Thyroid gland (tissue), 4 donors: Measurements from ENCODE around the gene EXD3.

ENCODE experiments used
- POLR2A ChIP-seq, 2 donors: fragments of 450-650 bp; IDR thresholded peaks; one replicate each; pipeline ENCODE4 v1.6.1; 2017; ENCODE audit warnings: antibody characterized with exemption in 2 of 2, mild to moderate bottlenecking in 2 of 2, moderate library complexity in 1 of 2
- TF ChIP-seq, protein P1 (sequence below), 6 experiments: fragments of 200-600 bp in 3 of 6; fragments of 450-650 bp in 3 of 6; sonication (generic) in 3 of 6; IDR thresholded peaks; one replicate each; pipeline ENCODE4 v1.5.1; 2016 to 2019; ENCODE audit warnings: antibody characterized with exemption in 6 of 6, mild to moderate bottlenecking in 2 of 6, inconsistent platforms in 1 of 6, moderate library complexity in 1 of 6

DNA sequence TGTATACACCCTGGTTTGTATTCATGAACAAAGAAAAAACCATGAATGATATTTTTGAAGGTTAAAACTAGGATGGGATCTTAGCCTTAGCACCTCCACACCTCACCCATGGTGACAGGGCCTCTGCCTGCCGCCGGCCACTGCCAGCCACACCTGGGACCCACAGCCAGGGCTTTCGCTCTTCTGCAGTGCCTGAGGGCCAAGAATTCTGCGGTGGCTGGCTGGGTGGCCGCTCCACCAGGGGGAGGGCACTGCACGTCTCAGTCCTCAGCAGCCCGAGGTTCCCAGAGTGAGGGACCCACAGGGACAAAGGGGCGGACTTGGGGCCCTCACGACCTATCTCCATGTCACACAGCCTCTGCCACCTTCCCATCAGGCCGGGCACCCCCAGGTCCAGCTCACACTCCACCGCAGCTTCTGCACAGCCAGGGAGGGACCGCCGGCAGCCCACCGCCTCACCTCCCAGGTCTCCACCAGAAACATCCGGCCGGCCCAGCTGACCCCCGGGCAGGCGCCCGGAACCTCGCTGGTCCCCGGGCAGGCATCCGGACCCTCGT is 6.9 kb downstream of the EXD3 start:
- TF ChIP-seq, protein P1, sequence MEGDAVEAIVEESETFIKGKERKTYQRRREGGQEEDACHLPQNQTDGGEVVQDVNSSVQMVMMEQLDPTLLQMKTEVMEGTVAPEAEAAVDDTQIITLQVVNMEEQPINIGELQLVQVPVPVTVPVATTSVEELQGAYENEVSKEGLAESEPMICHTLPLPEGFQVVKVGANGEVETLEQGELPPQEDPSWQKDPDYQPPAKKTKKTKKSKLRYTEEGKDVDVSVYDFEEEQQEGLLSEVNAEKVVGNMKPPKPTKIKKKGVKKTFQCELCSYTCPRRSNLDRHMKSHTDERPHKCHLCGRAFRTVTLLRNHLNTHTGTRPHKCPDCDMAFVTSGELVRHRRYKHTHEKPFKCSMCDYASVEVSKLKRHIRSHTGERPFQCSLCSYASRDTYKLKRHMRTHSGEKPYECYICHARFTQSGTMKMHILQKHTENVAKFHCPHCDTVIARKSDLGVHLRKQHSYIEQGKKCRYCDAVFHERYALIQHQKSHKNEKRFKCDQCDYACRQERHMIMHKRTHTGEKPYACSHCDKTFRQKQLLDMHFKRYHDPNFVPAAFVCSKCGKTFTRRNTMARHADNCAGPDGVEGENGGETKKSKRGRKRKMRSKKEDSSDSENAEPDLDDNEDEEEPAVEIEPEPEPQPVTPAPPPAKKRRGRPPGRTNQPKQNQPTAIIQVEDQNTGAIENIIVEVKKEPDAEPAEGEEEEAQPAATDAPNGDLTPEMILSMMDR (IDR thresholded peaks at IDR 0.05), result no peak
- no peak for TF ChIP-seq POLR2A (IDR thresholded peaks at IDR 0.05)
